GM23338 (cell line): ENCODE results near the gene OR1K1. TPM values are rescaled to one million over a fixed set of nuclear protein-coding genes. Genes with fewer than 3 reads are reported as not detected.

Source experiments
- ATAC-seq: fragments of 200-7000 bp; cut with Tn5 transposase; 3 replicates; pipeline ENCODE4 v1.9.1; 2020
- DNase-seq: peaks from one replicate; pipeline ENCODE4 v3.0.0-alpha.2; 2015; ENCODE audit warnings: low spot score
- H2AFZ ChIP-seq: fragments of 200-600 bp; sonication (generic); 2 replicates; pipeline ENCODE4 v1.8.0; 2016; ENCODE audit warnings: antibody characterized with exemption, mild to moderate bottlenecking, moderate library complexity
- H3F3A ChIP-seq: fragments of 200-600 bp; sonication (generic); replicated peaks from 2 replicates; pipeline ENCODE4 v1.8.0; 2017; ENCODE audit warnings: antibody characterized with exemption, mixed run types, low read depth
- H3K27ac ChIP-seq: fragments of 200-600 bp; sonication (generic); 2 replicates; pipeline ENCODE4 v1.6.1; 2016; ENCODE audit warnings: low read depth
- H3K27me3 ChIP-seq: fragments of 200-600 bp; sonication (generic); 2 replicates; pipeline ENCODE4 v1.8.0; 2016; ENCODE audit warnings: mild to moderate bottlenecking, mixed run types, moderate library complexity; ENCODE audit not compliant: insufficient read depth
- H3K36me3 ChIP-seq: fragments of 200-600 bp; sonication (generic); 2 replicates; pipeline ENCODE4 v1.8.0; 2016; ENCODE audit warnings: mild to moderate bottlenecking; ENCODE audit not compliant: insufficient read depth
- H3K4me1 ChIP-seq: fragments of 200-600 bp; sonication (generic); 2 replicates; pipeline ENCODE4 v1.8.0; 2016; ENCODE audit warnings: mild to moderate bottlenecking, moderate library complexity; ENCODE audit not compliant: insufficient read depth
- H3K4me2 ChIP-seq: fragments of 200-600 bp; sonication (generic); 2 replicates; pipeline ENCODE4 v1.7.1; 2017; ENCODE audit warnings: mixed run types
- H3K4me3 ChIP-seq: fragments of 200-600 bp; sonication (generic); 2 replicates; pipeline ENCODE4 v1.6.1; 2016; ENCODE audit warnings: mixed run types
- H3K79me2 ChIP-seq: fragments of 200-600 bp; sonication (generic); replicated peaks from 2 replicates; pipeline ENCODE4 v1.8.0; 2017; ENCODE audit warnings: mild to moderate bottlenecking; ENCODE audit not compliant: insufficient read depth
- H3K9me2 ChIP-seq: fragments of 200-600 bp; sonication (generic); 2 replicates; pipeline ENCODE4 v1.8.0; 2017; ENCODE audit not compliant: insufficient read depth
- H4K20me1 ChIP-seq: fragments of 200-600 bp; sonication (generic); replicated peaks from 2 replicates; pipeline ENCODE4 v1.8.0; 2017; ENCODE audit warnings: mild to moderate bottlenecking; ENCODE audit not compliant: insufficient read depth
- H3K27ac Mint-ChIP-seq: 2 replicates; pipeline ENCODE4 v1.8.0; 2020; ENCODE audit warnings: inconsistent platforms, mild to moderate bottlenecking, moderate library complexity, mixed read lengths
- H3K27me3 Mint-ChIP-seq: 3 replicates; pipeline ENCODE4 v1.8.0; 2022; ENCODE audit warnings: low read depth, mild to moderate bottlenecking, moderate library complexity, mixed read lengths, inconsistent platforms; ENCODE audit not compliant: insufficient read depth, poor library complexity
- H3K36me3 Mint-ChIP-seq: 3 replicates; pipeline ENCODE4 v1.8.0; 2021; ENCODE audit warnings: low read depth, mild to moderate bottlenecking, inconsistent platforms, moderate library complexity, mixed read lengths
- H3K4me1 Mint-ChIP-seq: 3 replicates; pipeline ENCODE4 v1.8.0; 2020; ENCODE audit warnings: mild to moderate bottlenecking, inconsistent platforms, mixed read lengths
- H3K4me3 Mint-ChIP-seq: 3 replicates; pipeline ENCODE4 v1.8.0; 2021; ENCODE audit warnings: moderate library complexity, mild to moderate bottlenecking, inconsistent platforms, mixed read lengths
- H3K9me3 Mint-ChIP-seq: 3 replicates; pipeline ENCODE4 v1.8.0; 2020; ENCODE audit warnings: moderate library complexity, mild to moderate bottlenecking, inconsistent platforms, mixed read lengths
- CREB1 ChIP-seq: fragments of 250-450 bp; sonication (Bioruptor Pico); IDR thresholded peaks from 2 replicates; pipeline ENCODE4 v1.5.0; 2020; ENCODE audit warnings: low read depth, mild to moderate bottlenecking, moderate library complexity
- EZH2 ChIP-seq: fragments of 200-600 bp; sonication (generic); IDR thresholded peaks from one replicate; pipeline ENCODE4 v1.8.0; 2017; ENCODE audit warnings: antibody characterized with exemption, mild to moderate bottlenecking, low read depth; ENCODE audit not compliant: unreplicated experiment
- EZH2phosphoT487 ChIP-seq: fragments of 200-600 bp; sonication (generic); IDR thresholded peaks from one replicate; pipeline ENCODE4 v1.8.1; 2018; ENCODE audit warnings: antibody characterized with exemption; ENCODE audit not compliant: unreplicated experiment
- JUNB ChIP-seq: IDR thresholded peaks from one replicate; pipeline ENCODE4 v1.6.1; 2016; ENCODE audit warnings: antibody characterized with exemption; ENCODE audit not compliant: unreplicated experiment
- NANOG ChIP-seq: IDR thresholded peaks from 2 replicates; pipeline ENCODE4 v1.6.1; 2016; ENCODE audit warnings: antibody characterized with exemption, borderline replicate concordance
- POLR2AphosphoS5 ChIP-seq: IDR thresholded peaks from 2 replicates; pipeline ENCODE4 v1.6.1; 2016; ENCODE audit warnings: antibody characterized with exemption, low read depth
- STAT1 ChIP-seq: IDR thresholded peaks from one replicate; pipeline ENCODE4 v1.6.1; 2016; ENCODE audit warnings: antibody characterized with exemption; ENCODE audit not compliant: unreplicated experiment
- ZNF114 ChIP-seq: fragments of 250-450 bp; sonication (Bioruptor Pico); IDR thresholded peaks from 2 replicates; pipeline ENCODE4 v1.5.0; 2020; ENCODE audit warnings: mild to moderate bottlenecking, moderate library complexity
- ZNF331 ChIP-seq: fragments of 250-450 bp; sonication (Bioruptor Pico); IDR thresholded peaks from 2 replicates; pipeline ENCODE4 v1.5.0; 2020; ENCODE audit warnings: low read depth, mild to moderate bottlenecking, moderate library complexity
- polyA plus RNA-seq: library from polyadenylated mRNA; unstranded; fragments of >200 nt; fragmentation: Nextera tagmentation; extraction: Ambion mirVana; gene quantifications from 2 replicates; pipeline ENCODE4 v1.2.1, GENCODE V29; 2016
- total RNA-seq: library from RNA; depleted of rRNA; stranded (reverse); fragments of >200 nt; shearing (Covaris generic); gene quantifications from 2 replicates; pipeline ENCODE4 v1.2.3, GENCODE V29; 2014
- TF ChIP-seq, protein P1 (sequence below): IDR thresholded peaks from one replicate; pipeline ENCODE4 v1.6.1; 2018; ENCODE audit warnings: antibody characterized with exemption; ENCODE audit not compliant: unreplicated experiment
- TF ChIP-seq, protein P2 (sequence below): fragments of 250-450 bp; sonication (Bioruptor Pico); IDR thresholded peaks from 2 replicates; pipeline ENCODE4 v1.5.0; 2020; ENCODE audit warnings: mild to moderate bottlenecking, moderate library complexity

OR1K1 gene
- total and polyA plus RNA-seq, 2 experiments from 2014 or later = not detected

DNA sequence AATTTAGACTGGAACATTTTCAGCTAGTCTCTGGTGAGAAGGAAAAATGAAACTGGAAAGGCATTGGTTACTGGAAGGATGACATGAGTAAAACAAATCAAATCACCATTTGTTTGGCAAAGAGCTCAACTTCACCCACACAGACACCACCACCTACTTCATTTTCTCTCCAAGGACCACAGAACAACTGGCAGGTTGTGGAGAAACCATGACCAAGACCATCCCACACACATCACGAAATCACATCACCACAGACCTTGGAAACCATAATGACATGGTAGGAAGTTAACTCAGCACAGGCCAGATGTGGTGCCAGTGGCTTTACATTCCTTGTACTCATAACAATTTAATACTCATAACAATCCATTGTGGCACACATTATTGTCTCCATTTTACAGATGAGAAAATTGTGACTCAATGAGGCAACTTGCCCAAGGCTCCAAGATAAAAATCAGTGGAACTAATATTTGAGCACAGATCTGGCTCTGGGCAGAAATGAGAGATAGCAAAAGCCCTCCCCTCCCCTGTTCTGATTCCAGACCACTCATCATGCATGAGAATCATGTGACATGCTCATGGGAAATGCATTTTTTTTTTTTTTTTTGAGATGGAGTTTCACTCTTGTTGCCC, 7.5 kb downstream of the OR1K1 start (continued):
- TF ChIP-seq, protein P1, sequence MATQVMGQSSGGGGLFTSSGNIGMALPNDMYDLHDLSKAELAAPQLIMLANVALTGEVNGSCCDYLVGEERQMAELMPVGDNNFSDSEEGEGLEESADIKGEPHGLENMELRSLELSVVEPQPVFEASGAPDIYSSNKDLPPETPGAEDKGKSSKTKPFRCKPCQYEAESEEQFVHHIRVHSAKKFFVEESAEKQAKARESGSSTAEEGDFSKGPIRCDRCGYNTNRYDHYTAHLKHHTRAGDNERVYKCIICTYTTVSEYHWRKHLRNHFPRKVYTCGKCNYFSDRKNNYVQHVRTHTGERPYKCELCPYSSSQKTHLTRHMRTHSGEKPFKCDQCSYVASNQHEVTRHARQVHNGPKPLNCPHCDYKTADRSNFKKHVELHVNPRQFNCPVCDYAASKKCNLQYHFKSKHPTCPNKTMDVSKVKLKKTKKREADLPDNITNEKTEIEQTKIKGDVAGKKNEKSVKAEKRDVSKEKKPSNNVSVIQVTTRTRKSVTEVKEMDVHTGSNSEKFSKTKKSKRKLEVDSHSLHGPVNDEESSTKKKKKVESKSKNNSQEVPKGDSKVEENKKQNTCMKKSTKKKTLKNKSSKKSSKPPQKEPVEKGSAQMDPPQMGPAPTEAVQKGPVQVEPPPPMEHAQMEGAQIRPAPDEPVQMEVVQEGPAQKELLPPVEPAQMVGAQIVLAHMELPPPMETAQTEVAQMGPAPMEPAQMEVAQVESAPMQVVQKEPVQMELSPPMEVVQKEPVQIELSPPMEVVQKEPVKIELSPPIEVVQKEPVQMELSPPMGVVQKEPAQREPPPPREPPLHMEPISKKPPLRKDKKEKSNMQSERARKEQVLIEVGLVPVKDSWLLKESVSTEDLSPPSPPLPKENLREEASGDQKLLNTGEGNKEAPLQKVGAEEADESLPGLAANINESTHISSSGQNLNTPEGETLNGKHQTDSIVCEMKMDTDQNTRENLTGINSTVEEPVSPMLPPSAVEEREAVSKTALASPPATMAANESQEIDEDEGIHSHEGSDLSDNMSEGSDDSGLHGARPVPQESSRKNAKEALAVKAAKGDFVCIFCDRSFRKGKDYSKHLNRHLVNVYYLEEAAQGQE = no peak
- no peak for TF ChIP-seq STAT1

DNA sequence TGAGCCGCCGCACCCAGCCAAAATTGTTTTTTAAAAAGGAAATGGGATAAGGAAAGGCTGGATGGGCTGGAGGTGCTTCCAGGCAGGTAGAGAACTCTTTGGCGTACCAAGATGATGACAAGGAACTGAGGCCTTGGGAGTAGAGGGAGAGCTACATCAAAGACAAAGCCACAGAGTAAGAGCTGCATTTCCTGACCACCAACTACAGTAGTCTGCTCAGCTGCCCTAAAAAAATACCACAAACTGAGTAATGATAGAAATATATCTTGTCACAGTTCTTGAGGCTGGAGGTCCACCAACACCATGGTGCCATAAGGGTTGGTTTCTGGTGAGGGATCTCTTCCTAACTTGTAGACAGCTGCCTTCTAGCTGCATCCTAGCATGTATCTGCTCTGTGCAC, 8.2 kb downstream of the OR1K1 start:
- Mint-ChIP-seq H3K4me3 (no peak overlapping the region), H3K4me1 (no peaks in the 10 kb centered on the region; the same call in 2 of the 3 replicates), H3K27ac (no peak overlapping the region), H3K27me3 (peaks cover 2% of the 10 kb centered on the region), H3K36me3 (peaks cover 8% of the 10 kb centered on the region; the same call in 1 of the 3 replicates), H3K9me3 (peaks cover 34% of the 10 kb centered on the region)
- H3K27me3 ChIP-seq = no peaks in the 10 kb centered on the region
- H2AFZ ChIP-seq = no peak overlapping the region
- no peaks in the 10 kb centered on the region for H4K20me1 ChIP-seq
- no peaks in the 10 kb centered on the region for H3K9me2 ChIP-seq
- H3K27ac ChIP-seq = no peak overlapping the region
- ATAC-seq = no peak
- no peaks in the 10 kb centered on the region for H3K79me2 ChIP-seq
- no peaks in the 10 kb centered on the region for H3F3A ChIP-seq
- H3K36me3 ChIP-seq = no peaks in the 10 kb centered on the region
- H3K4me2 ChIP-seq = no peak overlapping the region
- H3K4me1 ChIP-seq = peaks cover 14% of the 10 kb centered on the region
- DNase-seq = no peak
- no peak overlapping the region for H3K4me3 ChIP-seq
- no peak for TF ChIP-seq EZH2phosphoT487
- no peak for TF ChIP-seq CREB1 (CRISPR knock-in tag)
- no peak for TF ChIP-seq ZNF331 (CRISPR knock-in tag)
- TF ChIP-seq, protein P2, sequence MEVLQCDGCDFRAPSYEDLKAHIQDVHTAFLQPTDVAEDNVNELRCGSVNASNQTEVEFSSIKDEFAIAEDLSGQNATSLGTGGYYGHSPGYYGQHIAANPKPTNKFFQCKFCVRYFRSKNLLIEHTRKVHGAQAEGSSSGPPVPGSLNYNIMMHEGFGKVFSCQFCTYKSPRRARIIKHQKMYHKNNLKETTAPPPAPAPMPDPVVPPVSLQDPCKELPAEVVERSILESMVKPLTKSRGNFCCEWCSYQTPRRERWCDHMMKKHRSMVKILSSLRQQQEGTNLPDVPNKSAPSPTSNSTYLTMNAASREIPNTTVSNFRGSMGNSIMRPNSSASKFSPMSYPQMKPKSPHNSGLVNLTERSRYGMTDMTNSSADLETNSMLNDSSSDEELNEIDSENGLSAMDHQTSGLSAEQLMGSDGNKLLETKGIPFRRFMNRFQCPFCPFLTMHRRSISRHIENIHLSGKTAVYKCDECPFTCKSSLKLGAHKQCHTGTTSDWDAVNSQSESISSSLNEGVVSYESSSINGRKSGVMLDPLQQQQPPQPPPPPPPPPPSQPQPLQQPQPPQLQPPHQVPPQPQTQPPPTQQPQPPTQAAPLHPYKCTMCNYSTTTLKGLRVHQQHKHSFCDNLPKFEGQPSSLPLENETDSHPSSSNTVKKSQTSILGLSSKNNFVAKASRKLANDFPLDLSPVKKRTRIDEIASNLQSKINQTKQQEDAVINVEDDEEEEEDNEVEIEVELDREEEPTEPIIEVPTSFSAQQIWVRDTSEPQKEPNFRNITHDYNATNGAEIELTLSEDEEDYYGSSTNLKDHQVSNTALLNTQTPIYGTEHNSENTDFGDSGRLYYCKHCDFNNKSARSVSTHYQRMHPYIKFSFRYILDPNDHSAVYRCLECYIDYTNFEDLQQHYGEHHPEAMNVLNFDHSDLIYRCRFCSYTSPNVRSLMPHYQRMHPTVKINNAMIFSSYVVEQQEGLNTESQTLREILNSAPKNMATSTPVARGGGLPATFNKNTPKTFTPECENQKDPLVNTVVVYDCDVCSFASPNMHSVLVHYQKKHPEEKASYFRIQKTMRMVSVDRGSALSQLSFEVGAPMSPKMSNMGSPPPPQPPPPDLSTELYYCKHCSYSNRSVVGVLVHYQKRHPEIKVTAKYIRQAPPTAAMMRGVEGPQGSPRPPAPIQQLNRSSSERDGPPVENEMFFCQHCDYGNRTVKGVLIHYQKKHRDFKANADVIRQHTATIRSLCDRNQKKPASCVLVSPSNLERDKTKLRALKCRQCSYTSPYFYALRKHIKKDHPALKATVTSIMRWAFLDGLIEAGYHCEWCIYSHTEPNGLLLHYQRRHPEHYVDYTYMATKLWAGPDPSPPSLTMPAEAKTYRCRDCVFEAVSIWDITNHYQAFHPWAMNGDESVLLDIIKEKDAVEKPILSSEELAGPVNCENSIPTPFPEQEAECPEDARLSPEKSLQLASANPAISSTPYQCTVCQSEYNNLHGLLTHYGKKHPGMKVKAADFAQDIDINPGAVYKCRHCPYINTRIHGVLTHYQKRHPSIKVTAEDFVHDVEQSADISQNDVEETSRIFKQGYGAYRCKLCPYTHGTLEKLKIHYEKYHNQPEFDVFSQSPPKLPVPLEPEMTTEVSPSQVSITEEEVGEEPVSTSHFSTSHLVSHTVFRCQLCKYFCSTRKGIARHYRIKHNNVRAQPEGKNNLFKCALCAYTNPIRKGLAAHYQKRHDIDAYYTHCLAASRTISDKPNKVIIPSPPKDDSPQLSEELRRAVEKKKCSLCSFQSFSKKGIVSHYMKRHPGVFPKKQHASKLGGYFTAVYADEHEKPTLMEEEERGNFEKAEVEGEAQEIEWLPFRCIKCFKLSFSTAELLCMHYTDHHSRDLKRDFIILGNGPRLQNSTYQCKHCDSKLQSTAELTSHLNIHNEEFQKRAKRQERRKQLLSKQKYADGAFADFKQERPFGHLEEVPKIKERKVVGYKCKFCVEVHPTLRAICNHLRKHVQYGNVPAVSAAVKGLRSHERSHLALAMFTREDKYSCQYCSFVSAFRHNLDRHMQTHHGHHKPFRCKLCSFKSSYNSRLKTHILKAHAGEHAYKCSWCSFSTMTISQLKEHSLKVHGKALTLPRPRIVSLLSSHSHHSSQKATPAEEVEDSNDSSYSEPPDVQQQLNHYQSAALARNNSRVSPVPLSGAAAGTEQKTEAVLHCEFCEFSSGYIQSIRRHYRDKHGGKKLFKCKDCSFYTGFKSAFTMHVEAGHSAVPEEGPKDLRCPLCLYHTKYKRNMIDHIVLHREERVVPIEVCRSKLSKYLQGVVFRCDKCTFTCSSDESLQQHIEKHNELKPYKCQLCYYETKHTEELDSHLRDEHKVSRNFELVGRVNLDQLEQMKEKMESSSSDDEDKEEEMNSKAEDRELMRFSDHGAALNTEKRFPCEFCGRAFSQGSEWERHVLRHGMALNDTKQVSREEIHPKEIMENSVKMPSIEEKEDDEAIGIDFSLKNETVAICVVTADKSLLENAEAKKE = no peak
- TF ChIP-seq, protein P1 = no peak
- no peak for TF ChIP-seq POLR2AphosphoS5
- no peak for TF ChIP-seq ZNF114 (CRISPR knock-in tag)
- TF ChIP-seq NANOG = no peak
- TF ChIP-seq JUNB = no peak
- TF ChIP-seq STAT1 = no peak
- no peak for TF ChIP-seq EZH2
